Stimulated activated CD4-positive, alpha-beta T cell treated with anti-CD3 and anti-CD28 coated beads, TNF-alpha, amount 100 ng/mL, for 1 hour (primary cell): ENCODE data around the gene CDK5RAP2.
"Not testable (repeated sequence)": the region's sequence is repeated elsewhere in the genome, so short reads cannot be mapped to it uniquely, and the experiment has no call there.

Source experiments
- DNase-seq, 3 donors: peaks; one replicate each; pipeline ENCODE4 v3.0.0-alpha.2; 2020; ENCODE audit warnings: low read depth in 3 of 3, low spot score in 1 of 3

Gene CDK5RAP2

DNA sequence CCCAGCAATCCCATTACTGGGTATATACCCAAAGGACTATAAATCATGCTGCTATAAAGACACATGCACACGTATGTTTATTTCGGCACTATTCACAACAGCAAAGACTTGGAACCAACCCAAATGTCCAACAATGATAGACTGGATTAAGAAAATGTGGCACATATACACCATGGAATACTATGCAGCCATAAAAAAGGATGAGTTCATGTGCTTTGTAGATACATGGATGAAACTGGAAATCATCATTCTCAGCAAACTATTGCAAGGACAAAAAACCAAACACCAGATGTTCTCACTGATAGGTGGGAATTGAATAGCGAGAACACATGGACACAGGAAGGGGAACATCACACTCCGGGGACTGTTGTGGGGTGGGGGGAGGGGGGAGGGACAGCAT lies 64.0 kb downstream of the CDK5RAP2 start:
- DNase-seq, result not testable (repeated sequence)

DNA sequence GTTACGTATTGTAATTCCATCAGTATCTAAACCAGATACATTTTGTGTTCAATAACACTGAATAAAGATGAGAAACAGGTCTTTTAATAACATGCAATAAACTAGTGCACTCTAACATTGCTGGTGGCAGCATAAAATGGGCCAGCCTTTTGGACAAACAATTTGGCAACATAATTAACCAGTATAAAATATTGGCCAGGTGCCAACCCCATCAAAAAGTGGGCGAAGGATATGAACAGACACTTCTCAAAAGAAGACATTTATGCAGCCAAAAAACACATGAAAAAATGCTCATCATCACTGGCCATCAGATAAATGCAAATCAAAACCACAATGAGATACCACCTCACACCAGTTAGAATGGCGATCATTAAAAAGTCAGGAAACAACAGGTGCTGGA lies 64.5 kb downstream of the CDK5RAP2 start:
- not testable (repeated sequence) for DNase-seq

DNA sequence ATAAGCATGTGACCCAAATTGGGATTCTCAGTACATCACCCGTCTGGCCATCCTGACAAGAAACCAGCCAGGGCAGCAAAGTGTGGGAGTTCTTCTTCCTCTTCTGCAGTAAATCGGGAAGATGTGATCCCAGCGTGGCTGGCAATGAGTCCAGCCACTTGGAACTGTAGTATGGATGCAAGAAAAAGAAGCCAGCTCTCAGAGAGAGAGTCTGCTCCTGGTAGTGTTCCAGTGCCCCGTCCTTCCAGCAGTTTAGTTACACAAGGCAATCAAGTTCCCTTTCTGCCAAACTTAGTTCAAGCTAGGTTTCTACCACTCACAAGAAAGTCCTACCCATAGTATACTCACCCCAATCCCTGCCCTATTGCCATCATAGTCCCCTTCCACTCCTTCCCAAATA lies 65.6 kb downstream of the CDK5RAP2 start:
- no peak for DNase-seq

GRCh38 chr9:120513825-120514396 lies 66.1 kb downstream of the CDK5RAP2 start:
- no peak for DNase-seq

- DNase-seq, result no peak
Measured at GRCh38 chr9:120510816-120511215, 69.2 kb downstream of the CDK5RAP2 start.

- DNase-seq, result no peak
Measured at GRCh38 chr9:120507936-120508510, 71.9 kb downstream of the CDK5RAP2 start.

DNA sequence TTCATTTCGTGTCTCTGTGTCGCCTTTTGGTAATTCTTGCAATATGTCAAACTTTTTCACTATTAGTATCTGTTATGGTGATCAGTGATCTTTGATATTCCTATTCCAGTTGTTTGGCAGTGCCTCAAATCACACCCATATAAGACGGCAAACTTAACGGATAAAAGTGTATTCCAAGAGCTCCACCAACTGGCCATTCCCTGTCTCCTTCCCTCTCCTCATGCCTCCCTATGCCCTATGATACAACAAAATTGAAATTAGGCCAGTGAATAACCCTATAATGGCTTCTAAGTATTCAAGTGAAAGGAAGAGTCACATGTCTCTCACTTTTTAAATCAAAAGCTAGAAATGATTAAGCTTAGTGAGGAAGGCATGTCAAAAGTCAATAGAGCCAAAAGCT lies 74.8 kb downstream of the CDK5RAP2 start:
- no peak for DNase-seq

DNA sequence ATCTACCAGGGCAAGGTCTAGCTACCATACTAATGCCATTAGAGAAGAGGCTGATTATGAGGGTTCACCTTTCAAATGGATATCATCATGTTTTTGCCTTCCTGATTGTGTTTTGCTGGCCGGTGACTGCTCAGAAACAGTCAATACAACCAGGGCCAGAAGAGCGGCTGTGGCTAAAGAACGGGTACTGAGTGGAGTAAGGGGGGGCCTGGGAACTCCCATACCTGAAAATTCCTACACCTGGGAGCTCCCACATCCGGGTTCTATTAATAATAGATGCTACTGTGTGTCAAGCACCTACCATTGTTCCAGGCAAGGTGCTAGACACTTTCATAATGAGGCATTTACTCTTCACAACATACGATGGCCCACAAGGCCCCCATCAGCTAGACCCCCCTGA lies 79.2 kb downstream of the CDK5RAP2 start:
- DNase-seq, result no peak

DNA sequence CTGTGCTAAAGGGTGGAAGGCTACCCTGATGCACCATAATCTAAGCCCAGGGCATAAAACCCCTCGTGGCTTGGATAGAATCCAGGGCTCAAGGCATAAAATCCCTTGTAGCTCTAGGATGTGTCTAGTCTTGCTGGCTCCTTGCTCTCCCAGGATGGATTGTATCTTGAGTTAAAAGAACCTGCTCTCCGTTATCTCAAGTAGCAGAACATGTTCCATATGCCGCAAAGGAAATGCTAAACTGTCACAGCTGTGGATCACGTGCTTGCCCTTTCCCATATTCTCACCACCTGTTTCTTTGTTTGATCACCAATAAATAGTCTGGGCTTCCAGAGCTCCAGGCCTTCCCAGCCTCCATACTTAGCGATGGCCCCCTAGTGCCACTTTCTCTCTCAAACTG lies 82.1 kb downstream of the CDK5RAP2 start:
- DNase-seq, result not testable (repeated sequence)

GRCh38 chr9:120496438-120496837 lies 83.5 kb downstream of the CDK5RAP2 start:
- DNase-seq, result not testable (repeated sequence)

- no peak for DNase-seq
Measured at GRCh38 chr9:120490888-120491595, 88.9 kb downstream of the CDK5RAP2 start.

DNA sequence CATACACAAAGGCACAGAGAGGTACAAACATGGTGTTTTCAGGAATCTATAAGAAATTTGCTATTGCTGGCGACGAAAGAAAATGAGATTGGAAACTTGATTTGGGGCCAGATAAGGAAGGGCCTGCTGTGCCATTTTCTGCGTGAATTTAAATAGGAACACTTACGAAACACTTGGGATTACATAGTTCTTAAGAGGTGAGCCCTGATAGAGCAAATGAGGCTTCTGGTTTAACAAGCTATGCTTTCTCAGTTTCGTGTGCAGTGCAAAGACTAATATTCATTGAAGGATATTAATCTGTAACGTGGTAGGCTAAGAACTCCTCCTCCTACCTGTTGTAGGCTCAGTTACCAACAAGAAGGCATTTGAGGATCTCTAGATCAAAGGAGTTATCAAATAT lies 93.1 kb downstream of the CDK5RAP2 start:
- no peak for DNase-seq

DNA sequence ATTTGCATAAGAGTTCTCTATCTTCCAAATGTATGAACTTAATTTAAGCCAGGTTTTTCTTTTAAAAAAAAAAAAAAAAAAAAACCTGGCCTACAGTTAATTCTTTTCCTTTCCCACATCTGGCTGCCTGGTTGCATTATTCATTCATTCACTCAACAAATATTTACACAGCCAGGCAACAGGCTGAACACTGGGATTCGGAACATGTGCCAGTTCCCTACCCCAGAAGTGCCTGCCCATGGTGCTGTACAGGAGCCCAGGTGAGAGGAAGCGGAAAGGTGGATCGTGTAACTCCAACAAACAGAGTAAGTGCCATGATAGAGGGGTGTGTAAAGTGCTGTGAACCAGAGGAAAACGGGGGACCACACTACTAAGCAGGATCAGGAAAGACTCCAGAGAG lies 93.6 kb downstream of the CDK5RAP2 start:
- no peak for DNase-seq

- DNase-seq, result no peak
Measured at GRCh38 chr9:120485788-120486187, 94.2 kb downstream of the CDK5RAP2 start.

- no peak for DNase-seq
Measured at GRCh38 chr9:120484162-120484561, 95.8 kb downstream of the CDK5RAP2 start.

DNA sequence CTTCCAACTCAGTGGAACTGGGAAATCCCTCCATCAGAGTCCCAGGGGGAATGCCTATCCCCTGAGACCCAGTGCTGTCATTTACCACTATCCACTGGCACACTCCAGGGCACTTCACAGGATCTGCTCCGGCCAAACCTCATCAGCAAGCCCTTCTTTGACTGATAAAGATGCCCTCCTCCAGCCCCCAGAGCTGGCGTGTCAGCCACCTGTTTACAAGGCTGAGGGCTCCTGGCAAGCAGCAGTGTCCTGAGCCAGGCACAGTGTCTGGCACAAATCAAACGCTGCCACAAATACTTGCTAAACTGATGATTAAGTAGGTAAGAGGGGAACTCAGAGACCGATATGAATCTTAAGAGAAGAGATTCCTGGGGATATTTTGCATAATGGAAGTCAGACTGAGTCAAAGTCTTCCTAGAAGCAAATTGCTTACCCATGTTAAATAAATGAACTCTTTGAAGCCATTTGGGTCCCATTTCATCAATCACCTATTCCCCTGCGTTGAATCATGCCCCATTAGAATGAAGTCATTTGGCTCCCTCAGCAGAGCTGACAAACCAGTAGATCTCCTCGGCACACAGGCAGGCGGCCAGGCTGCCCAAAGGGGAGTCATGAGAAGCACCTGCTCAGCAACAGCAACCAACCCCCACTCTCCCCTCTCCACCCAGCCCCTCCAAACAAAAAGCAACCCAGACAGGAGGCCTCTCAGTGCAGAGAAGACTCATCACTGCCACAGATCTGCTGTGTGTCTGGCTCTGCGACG lies 97.4 kb downstream of the CDK5RAP2 start:
- no peak for DNase-seq

GRCh38 chr9:120481846-120482245 lies 98.1 kb downstream of the CDK5RAP2 start:
- no peak for DNase-seq

DNA sequence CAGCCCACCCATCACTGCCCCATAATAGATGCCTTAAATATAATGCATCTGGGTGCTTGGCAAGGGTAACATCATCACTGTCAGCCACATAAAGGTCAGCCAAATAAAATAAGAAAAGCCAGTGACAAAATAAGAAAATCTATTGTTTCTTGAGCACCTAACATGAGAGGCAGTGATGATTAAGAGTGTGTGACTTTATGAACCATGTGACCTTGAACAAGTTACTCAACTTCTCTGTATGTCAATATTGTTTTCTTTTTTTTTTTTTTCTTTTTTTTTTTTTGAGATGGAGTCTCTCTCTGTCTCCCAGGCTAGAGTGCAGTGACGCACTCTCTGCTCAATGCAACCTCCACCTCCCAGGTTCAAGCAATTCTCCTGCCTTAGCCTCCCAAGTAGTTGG lies 98.7 kb downstream of the CDK5RAP2 start:
- no peak for DNase-seq

DNA sequence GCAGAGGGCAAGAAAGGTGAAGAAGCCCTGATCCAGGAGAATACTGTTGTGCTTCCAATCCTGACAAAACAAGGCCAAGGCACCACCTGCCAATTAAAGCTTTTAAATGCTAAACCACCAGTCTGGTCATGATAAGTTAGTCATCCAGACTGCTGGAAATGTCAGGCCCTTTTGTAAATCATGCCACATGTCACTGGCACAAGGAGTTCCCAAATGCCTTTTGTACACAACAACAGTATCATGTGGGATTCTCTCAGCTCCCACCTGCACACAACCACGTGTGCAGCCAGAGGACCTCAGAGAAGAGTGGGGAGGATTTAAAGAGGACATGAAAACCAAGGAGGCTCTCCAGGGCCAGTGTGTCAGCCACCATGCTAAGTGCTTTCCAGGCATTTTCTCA lies 99.3 kb downstream of the CDK5RAP2 start:
- no peak for DNase-seq

- no peak for DNase-seq
Measured at GRCh38 chr9:120478208-120478607, 101.8 kb downstream of the CDK5RAP2 start.

- no peak for DNase-seq
Measured at GRCh38 chr9:120477534-120478001, 102.4 kb downstream of the CDK5RAP2 start.

DNA sequence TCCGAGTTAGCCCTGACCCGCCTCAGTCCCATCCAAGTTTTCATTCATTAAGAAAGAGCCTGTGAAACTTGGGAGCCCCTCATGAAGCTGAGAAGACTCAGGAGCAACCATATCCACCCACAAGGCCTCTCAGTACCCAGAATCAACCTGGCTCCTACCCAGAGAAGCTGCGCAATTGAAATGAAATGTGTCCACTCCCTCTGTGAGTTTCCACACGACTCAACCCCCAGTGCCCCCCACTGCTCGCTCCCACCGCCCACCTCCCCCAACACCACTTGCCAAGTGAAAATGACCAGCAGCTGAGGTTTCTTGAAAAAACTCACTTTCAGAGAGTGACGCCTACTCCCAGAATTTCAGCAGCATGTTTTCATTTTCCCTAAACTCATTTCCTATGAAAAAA lies 104.6 kb downstream of the CDK5RAP2 start:
- DNase-seq, result no peak
